ENCODE measurements around the gene COL6A3. TPM values are rescaled to one million over a fixed set of nuclear protein-coding genes. Genes with fewer than 3 reads are reported as not detected.

COL6A3 gene
- polyA plus RNA-seq, 1 of the 3 experiments (the other 2 are of a cell fraction) = 18.5 TPM

DNA sequence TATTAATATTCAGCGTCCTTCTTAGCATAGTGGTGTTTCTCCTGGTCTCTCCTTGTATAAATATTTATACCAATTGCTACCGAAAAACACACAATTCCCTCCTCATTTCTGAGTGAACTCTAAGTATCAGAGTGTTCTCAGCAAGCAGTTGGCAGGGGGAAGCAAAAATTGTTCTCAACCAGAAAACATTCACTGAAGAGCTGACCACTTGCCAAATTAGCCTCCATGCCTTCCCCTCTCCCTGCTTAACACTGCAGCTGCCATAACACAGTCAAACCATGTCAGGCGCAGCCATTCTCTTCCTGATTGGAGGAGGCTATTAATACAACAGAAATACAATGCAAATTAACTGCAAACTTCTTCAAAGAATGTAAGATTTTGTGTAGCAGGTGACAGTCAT lies 105.0 kb downstream of the COL6A3 start:
- DNase-seq = no peak
- ChIA-PET POLR2A (no interaction called here), CTCF (no interaction called here)
- peaks cover 12% of the 10 kb centered on the region for H3F3A ChIP-seq (replicated peaks; ENCODE audit: insufficient read depth)
- H3K79me2 ChIP-seq (ENCODE audit: insufficient read depth) = no peaks in the 10 kb centered on the region
- TF ChIP-seq EZH2phosphoT487 (IDR thresholded peaks at IDR 0.05; ENCODE audit: borderline replicate concordance, low read depth) (no peak), JUND (IDR thresholded peaks at IDR 0.05) (no peak), TCF12 (IDR thresholded peaks at IDR 0.05) (no peak), MXI1 (IDR thresholded peaks at IDR 0.05; ENCODE audit: low read depth, low read length) (no peak), TAF1 (IDR thresholded peaks at IDR 0.05; ENCODE audit: borderline replicate concordance, low read depth, low read length) (no peak), FOXJ3 (CRISPR knock-in tag; IDR thresholded peaks at IDR 0.05) (no peak), TEAD4 (IDR thresholded peaks at IDR 0.05; ENCODE audit: borderline replicate concordance, insufficient read depth) (no peak), SMC3 (IDR thresholded peaks at IDR 0.05; ENCODE audit: low read depth, low read length) (no peak), CHD2 (IDR thresholded peaks at IDR 0.05; ENCODE audit: low read length, partially characterized antibody) (no peak), POLR2AphosphoS5 (IDR thresholded peaks at IDR 0.05; ENCODE audit: low read depth, low read length) (no peak), EP300 (IDR thresholded peaks at IDR 0.05; ENCODE audit: borderline replicate concordance in 1 of 2, low read depth in 1 of 2, low read length in 1 of 2) (no peak), RAD21 (IDR thresholded peaks at IDR 0.05; ENCODE audit: low read length) (no peak), NFIC (IDR thresholded peaks at IDR 0.05; ENCODE audit: borderline replicate concordance) (no peak), YY1 (IDR thresholded peaks at IDR 0.05; ENCODE audit: low read depth) (no peak), FOSL2 (IDR thresholded peaks at IDR 0.05; ENCODE audit: borderline replicate concordance, low read depth) (no peak), NRF1 (IDR thresholded peaks at IDR 0.05; ENCODE audit: low read depth, low read length) (no peak)
- TF ChIP-seq, protein P1, sequence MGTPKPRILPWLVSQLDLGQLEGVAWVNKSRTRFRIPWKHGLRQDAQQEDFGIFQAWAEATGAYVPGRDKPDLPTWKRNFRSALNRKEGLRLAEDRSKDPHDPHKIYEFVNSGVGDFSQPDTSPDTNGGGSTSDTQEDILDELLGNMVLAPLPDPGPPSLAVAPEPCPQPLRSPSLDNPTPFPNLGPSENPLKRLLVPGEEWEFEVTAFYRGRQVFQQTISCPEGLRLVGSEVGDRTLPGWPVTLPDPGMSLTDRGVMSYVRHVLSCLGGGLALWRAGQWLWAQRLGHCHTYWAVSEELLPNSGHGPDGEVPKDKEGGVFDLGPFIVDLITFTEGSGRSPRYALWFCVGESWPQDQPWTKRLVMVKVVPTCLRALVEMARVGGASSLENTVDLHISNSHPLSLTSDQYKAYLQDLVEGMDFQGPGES (IDR thresholded peaks at IDR 0.05; ENCODE audit: low read depth, low read length) = no peak
- TF ChIP-seq, protein P2, sequence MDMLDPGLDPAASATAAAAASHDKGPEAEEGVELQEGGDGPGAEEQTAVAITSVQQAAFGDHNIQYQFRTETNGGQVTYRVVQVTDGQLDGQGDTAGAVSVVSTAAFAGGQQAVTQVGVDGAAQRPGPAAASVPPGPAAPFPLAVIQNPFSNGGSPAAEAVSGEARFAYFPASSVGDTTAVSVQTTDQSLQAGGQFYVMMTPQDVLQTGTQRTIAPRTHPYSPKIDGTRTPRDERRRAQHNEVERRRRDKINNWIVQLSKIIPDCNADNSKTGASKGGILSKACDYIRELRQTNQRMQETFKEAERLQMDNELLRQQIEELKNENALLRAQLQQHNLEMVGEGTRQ (IDR thresholded peaks at IDR 0.05; ENCODE audit: borderline replicate concordance, low read depth, low read length) = no peak
- TF ChIP-seq, protein P3, sequence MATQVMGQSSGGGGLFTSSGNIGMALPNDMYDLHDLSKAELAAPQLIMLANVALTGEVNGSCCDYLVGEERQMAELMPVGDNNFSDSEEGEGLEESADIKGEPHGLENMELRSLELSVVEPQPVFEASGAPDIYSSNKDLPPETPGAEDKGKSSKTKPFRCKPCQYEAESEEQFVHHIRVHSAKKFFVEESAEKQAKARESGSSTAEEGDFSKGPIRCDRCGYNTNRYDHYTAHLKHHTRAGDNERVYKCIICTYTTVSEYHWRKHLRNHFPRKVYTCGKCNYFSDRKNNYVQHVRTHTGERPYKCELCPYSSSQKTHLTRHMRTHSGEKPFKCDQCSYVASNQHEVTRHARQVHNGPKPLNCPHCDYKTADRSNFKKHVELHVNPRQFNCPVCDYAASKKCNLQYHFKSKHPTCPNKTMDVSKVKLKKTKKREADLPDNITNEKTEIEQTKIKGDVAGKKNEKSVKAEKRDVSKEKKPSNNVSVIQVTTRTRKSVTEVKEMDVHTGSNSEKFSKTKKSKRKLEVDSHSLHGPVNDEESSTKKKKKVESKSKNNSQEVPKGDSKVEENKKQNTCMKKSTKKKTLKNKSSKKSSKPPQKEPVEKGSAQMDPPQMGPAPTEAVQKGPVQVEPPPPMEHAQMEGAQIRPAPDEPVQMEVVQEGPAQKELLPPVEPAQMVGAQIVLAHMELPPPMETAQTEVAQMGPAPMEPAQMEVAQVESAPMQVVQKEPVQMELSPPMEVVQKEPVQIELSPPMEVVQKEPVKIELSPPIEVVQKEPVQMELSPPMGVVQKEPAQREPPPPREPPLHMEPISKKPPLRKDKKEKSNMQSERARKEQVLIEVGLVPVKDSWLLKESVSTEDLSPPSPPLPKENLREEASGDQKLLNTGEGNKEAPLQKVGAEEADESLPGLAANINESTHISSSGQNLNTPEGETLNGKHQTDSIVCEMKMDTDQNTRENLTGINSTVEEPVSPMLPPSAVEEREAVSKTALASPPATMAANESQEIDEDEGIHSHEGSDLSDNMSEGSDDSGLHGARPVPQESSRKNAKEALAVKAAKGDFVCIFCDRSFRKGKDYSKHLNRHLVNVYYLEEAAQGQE (IDR thresholded peaks at IDR 0.05; ENCODE audit: low read depth, low read length) = no peak
- no peak overlapping the region for H3K9ac ChIP-seq
- no peaks in the 10 kb centered on the region for H3K9me2 ChIP-seq
- no peaks in the 10 kb centered on the region for H3K9me3 ChIP-seq
- peaks cover 1 to 10% of the 10 kb centered on the region in 2 experiments; a peak in 3 of 4 replicates for H3K4me1 ChIP-seq (ENCODE audit: control insufficient read depth in 1 of 2, insufficient read depth in 2 of 2, low read depth in 1 of 2, low read length in 1 of 2)
- no peaks in the 10 kb centered on the region for H3K27me3 ChIP-seq (ENCODE audit: insufficient read depth)
- no peaks in the 10 kb centered on the region for H3K36me3 ChIP-seq (replicated peaks in 1 of 2; ENCODE audit: control insufficient read depth in 1 of 2, insufficient read depth in 2 of 2, low read length in 1 of 2)
- H4K20me1 ChIP-seq (ENCODE audit: insufficient read depth) = no peaks in the 10 kb centered on the region
- no peak overlapping the region for H2AFZ ChIP-seq (ENCODE audit: low read depth)
- no peak overlapping the region for H3K27ac ChIP-seq (ENCODE audit: low read depth in 2 of 2, low read length in 1 of 2)
- H3K4me3 ChIP-seq (ENCODE audit: low read depth in 2 of 2, low read length in 1 of 2) = no peak overlapping the region
- no peak overlapping the region for H3K4me2 ChIP-seq
- 93% methylated on average over 3 of the region's 3 CpGs for WGBS (ENCODE audit: low lambda C conversion rate)

Measured in SK-N-SH (cell line).